SK-N-MC (cell line): ENCODE results near the gene NKAIN2.

Source experiments
- EZH2 ChIP-seq: fragments of 200-600 bp; sonication (generic); IDR thresholded peaks from one replicate; pipeline ENCODE4 v1.6.1; 2017; ENCODE audit warnings: antibody characterized with exemption
- FOXP2 ChIP-seq: optimal IDR thresholded peaks from 2 replicates; pipeline ENCODE3; 2011; ENCODE audit warnings: mild to moderate bottlenecking, moderate library complexity; ENCODE audit not compliant: insufficient read depth; ENCODE audit errors: extremely low read length, control extremely low read depth
- POLR2AphosphoS5 ChIP-seq: IDR thresholded peaks from 2 replicates; pipeline ENCODE4 v1.6.1; 2012; ENCODE audit warnings: mild to moderate bottlenecking, low read depth, low read length, borderline replicate concordance

DNA sequence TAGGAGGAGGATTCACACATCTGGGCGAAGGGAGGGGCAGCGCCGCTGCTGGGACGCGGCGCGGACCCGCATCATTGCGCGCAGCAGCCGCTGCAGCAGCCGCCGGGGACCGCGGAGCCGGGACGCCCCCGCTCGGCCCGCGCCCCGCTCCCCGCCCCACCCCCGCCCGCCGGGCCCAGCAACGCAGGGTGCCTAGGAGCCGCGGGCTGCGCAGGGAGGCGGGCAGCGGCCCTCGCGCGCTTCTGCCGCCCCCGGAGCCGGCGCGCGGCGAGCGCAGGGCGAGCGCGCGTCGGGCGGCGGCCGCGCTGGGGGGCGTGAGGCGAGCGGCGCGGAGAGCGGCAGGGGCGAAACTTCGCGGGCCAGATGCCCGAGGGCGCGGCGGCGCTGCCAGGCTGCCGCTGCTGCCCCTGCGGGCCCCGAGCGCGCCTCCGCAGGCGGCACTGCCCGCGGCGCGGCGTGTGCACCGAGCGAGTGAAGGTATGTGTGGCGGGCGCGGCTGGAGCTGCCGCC, at the start of gene NKAIN2:
- TF ChIP-seq EZH2: no peak
- no peak for TF ChIP-seq POLR2AphosphoS5
- no peak for TF ChIP-seq FOXP2
